ENCODE data around the gene LOC128125822.
"Not testable (repeated sequence)": the region's sequence is repeated elsewhere in the genome, so short reads cannot be mapped to it uniquely, and the experiment has no call there.

LOC128125822 gene

GRCh38 chr6:63572044-63572746, at the start of gene LOC128125822, which contains the start of gene PTP4A1:
Gene LOC128125822 (plus strand): TSS chr6:63572480.
Gene PTP4A1 (plus strand): TSS chr6:63572480. CDS start chr6:63576881, 4,401 bp downstream.
- ATAC-seq = peak; percentile 91

GRCh38 chr6:63522911-63523287, 49.4 kb upstream of the LOC128125822 start:
- ATAC-seq = not testable (repeated sequence)

GRCh38 chr6:63523630-63524029, 48.6 kb upstream of the LOC128125822 start:
- no peak for ATAC-seq

DNA sequence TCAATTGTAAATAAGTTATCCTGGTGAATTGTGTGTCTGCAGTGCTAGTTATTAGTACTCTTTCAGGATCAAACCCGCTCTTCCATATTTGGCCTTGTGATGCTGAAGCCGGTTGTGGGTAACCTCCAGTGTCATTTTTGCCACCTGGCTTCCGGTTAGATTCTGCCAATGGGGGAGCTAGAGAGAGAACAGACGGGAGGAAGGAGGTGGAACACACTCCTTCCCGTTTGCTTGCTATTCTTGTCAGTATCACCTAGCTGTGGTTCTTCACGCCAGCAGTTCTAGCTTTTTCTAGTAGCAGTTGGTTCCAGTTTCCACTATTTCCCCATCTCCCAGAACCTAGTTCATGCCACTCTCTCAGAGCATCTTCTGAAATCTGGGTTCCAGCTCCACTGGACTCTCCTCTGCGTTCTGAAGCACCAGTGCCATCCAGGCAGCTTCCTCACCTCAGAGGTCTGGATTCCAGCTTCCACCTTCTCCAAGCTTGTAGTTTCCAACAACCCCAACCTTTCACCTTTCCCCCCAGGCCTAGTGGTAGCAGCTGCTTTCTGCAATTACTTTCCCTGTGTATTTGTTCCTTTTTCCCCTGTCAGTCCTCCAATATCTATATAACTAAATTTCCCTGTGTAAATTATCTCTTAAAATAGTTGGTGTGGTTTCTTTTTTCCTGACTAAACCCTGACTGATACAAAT, 46.9 kb upstream of the LOC128125822 start:
- no peak for ATAC-seq

GRCh38 chr6:63526931-63527330, 45.3 kb upstream of the LOC128125822 start:
- ATAC-seq = peak; percentile 42

DNA sequence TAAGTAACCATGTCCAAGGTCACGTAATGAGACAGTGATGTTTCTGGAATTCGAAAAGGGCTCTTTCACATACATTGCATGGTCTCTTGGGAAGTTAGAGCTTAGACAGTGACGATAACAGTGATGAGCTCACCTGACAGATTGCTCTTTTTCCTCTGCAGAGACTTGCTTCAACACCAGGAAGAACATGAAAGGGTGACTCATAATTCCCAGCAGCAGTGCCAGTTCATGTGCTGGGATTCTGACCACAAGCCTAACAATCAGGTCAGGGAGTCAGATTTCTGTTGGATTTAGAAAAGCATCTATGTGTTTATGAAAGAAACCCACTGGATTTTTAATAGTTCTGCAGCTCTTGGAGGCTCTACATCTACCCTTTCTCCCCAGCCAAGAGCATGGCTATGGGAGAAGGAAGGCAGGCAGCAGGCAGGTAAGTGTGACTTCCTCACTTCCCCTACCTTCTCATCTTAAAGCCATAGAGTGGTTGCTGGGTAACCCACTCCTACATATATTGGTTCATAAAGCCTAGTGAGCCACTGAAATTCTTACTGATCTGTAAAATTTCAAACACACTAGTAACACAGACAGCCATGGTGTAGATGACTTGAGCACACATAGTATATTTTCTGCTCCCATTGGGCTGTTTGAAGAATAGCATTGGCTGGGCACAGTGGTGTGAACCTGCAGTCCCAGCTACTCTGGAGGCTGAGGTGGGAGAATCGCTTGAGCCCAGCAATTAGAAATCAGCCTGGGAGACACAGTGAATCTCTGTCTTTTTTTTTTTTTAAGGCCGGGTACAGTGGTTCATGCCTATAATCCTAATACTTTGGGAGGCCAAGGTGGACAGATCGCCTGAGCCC, 44.4 kb upstream of the LOC128125822 start:
- ATAC-seq = peak; percentile 98

DNA sequence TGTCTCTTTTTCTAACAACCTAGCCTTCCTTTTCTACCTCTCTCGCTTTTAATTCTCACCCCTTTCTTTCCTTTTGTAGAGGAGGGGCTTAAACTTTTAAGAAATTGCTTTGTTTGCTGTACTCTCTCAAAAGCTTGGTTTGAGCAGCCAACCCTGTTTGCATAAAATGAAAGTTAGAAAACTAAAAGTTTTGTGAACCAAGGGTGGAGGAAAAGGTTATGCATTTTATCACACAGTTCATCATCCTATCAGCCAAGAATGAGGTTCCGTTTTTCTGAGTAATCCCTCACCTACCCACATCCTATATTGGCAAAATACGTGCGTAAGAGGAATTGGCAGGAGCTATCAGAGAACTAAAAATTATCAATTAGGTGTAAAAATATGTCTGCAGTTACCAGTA, 42.8 kb upstream of the LOC128125822 start:
- no peak for ATAC-seq

- ATAC-seq = no peak
Observed at GRCh38 chr6:63530182-63530581, 42.1 kb upstream of the LOC128125822 start.

- ATAC-seq = no peak
Observed at GRCh38 chr6:63530991-63531390, 41.3 kb upstream of the LOC128125822 start.

- no peak for ATAC-seq
Observed at GRCh38 chr6:63533026-63533425, 39.3 kb upstream of the LOC128125822 start.

GRCh38 chr6:63533952-63534351, 38.3 kb upstream of the LOC128125822 start:
- no peak for ATAC-seq

GRCh38 chr6:63537201-63537958, 34.9 kb upstream of the LOC128125822 start:
- ATAC-seq = peak; percentile 93

DNA sequence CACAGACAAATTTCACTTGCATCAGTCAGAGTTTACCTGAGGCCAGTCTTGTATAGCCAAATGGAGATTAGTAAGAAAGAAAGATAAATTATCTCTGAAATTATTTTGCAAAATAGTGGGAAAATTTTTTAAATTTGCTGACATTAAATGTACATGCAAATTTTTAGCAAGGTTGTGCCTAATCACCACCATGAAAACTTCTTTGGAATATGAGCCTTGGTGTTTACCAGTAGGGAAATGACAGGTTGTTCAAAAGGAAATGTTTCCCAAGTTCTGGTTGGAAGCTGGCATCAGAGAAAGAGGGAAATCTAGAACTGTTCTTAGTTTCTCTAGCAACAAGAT, 34.4 kb upstream of the LOC128125822 start:
- ATAC-seq = no peak

DNA sequence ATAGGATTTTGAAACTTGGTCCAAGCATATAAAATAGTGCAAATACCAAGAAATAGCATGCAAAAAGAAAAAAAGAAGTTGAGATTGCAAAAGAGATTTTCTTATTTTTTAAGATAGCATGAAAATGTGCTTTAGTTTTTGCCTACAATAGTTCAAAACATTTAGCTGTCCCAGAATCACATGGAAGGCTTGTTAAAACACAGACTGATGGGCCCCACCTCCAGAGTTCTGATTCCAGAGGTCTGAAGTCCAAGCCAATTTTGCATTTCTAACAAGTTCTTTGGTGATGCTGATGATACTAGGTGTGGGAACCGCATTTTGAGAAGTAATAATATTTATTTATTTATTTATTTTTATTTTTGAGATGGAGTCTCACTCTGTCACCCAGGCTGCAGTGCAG, 33.7 kb upstream of the LOC128125822 start:
- ATAC-seq = no peak

DNA sequence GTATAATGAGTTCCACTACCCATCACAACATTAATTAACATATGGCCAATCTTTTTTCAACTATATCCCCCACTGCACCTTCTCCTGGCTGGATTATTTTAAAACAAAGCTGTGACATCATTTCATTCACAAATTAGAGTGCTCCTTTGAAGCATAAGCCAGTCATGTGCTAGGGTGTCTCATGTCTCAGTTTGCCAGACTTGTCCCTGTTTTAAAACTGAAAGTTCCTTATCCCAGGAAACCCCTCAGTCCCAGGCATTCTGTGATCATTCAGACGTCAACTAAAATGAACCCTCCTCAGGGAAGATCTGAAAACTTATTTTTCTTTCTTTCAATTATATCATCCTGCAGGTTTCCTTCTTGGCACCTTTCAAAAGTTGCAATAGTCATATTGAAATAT, 29.3 kb upstream of the LOC128125822 start:
- ATAC-seq = no peak

GRCh38 chr6:63543982-63544381, 28.3 kb upstream of the LOC128125822 start:
- ATAC-seq = no peak

DNA sequence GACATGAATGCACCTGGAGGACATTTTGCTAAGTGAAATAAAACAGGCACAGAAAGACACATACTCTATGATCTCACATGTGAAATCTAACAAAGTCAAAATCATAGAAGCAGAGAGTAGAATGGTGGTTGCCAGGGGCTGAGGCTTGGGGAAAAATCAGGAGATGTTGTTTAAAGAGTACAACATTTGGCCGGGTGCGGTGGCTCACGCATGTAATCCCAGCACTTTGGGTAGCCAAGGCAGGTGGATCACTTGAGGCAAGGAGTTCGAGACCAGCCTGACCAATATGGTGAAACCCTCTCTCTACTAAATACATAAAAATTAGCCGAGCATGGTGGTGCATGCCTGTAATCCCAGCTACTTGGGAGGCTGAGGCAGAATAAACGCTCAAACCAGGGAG, 26.0 kb upstream of the LOC128125822 start:
- no peak for ATAC-seq

DNA sequence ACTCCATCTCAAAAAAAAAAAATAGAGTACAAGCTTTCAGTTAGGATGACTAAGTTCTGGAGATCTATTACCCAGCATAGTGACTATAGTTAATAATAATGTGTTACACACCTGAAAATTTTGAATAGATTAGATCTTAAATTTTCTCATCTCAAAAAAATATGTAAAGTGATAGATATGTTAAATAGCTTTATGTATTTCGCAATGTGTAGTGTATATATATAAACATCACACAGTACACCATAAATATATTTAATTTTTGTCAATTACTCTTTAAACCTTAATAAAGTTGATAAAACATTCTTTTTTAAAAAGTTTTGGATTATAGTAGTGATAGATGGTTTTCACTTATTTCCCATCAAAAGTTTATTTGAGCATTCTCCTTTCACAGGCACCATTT, 25.6 kb upstream of the LOC128125822 start:
- ATAC-seq = no peak

- no peak for ATAC-seq
Observed at GRCh38 chr6:63549076-63549475, 23.2 kb upstream of the LOC128125822 start.

- no peak for ATAC-seq
Observed at GRCh38 chr6:63553208-63553607, 19.1 kb upstream of the LOC128125822 start.

- no peak for ATAC-seq
Observed at GRCh38 chr6:63553900-63554299, 18.4 kb upstream of the LOC128125822 start.

- no peak for ATAC-seq
Observed at GRCh38 chr6:63554782-63555181, 17.5 kb upstream of the LOC128125822 start.

DNA sequence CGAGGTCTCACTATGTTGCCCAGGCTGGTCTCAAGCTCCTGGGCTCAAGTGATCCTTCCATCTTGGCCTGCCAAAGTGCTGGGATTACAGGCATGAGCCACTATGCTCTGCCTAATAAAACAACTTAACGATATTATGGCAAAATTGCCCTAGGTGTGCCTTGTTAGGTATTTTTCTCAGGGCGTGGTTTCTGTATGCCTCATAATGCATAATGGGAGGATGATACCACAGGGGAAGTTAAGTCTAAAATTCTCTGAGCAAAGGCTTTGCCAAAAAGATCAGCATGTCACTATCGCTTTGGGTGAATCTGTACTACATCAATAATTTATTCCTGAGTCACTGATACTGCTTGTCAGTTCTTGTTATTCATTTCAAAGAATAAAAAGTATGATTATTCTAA, 15.9 kb upstream of the LOC128125822 start:
- peak; percentile 72 for ATAC-seq
